CD4-positive, alpha-beta T cell (primary cell): Measurements from ENCODE around the gene RPS19. TPM values are rescaled to one million over a fixed set of nuclear protein-coding genes. Genes with fewer than 3 reads are reported as not detected.
A peak's percentile ranks its signal among the peaks of the same experiment; 100 is the strongest.

Experiments
- ATAC-seq: fragments of 200-7000 bp; cut with Tn5 transposase; one replicate; pipeline ENCODE4 v1.10.0; 2022; ENCODE audit warnings: mild to moderate bottlenecking; ENCODE audit not compliant: poor library complexity
- CTCF ChIA-PET: fragments of 350-600 bp; sonication (Branson Sonifier 250); formaldehyde crosslinking; loops from one replicate; lab custom pipeline; 2021; ENCODE audit warnings: antibody characterized with exemption, inconsistent platforms; lab: Charles Lee
- POLR2A ChIA-PET: fragments of 350-600 bp; sonication (Branson Sonifier 250); formaldehyde crosslinking; loops from one replicate; lab custom pipeline; 2021; ENCODE audit warnings: antibody characterized with exemption, inconsistent platforms; lab: Charles Lee
- DNase-seq, 14 experiments: peaks; one replicate each; pipeline ENCODE4 v3.0.0-alpha.2; 2013 to 2020; ENCODE audit warnings: mixed read lengths in 2 of 14
- H3K27ac ChIP-seq, 2 donors: one replicate each; pipeline versions ENCODE4 v1.5.1 to v1.7.0; 2013; ENCODE audit warnings: low read length in 2 of 2, low read depth in 1 of 2, mild to moderate bottlenecking in 1 of 2
- H3K27me3 ChIP-seq, 2 experiments: 1 replicate in 1 of 2; 2 replicates in 1 of 2; pipeline versions ENCODE4 v1.6.1 to v1.7.0; 2013; ENCODE audit warnings: low read length in 2 of 2, control low read depth in 1 of 2, mild to moderate bottlenecking in 1 of 2, moderate library complexity in 1 of 2; ENCODE audit not compliant: insufficient read depth in 2 of 2, control insufficient read depth in 1 of 2
- H3K36me3 ChIP-seq: one replicate; pipeline ENCODE4 v1.6.1; 2013; ENCODE audit warnings: low read length, control low read depth; ENCODE audit not compliant: insufficient read depth
- H3K4me1 ChIP-seq: one replicate; pipeline ENCODE4 v1.6.1; 2013; ENCODE audit warnings: low read length, control low read depth; ENCODE audit not compliant: insufficient read depth
- H3K4me3 ChIP-seq: one replicate; pipeline ENCODE4 v1.5.1; 2013; ENCODE audit warnings: mild to moderate bottlenecking, low read length, moderate library complexity
- H3K9me3 ChIP-seq, 2 experiments: 1 replicate in 1 of 2; 2 replicates in 1 of 2; pipeline versions ENCODE4 v1.6.1 to v1.7.0; 2013; ENCODE audit warnings: low read length in 2 of 2, mild to moderate bottlenecking in 2 of 2, control low read depth in 1 of 2, moderate library complexity in 1 of 2; ENCODE audit not compliant: control insufficient read depth in 1 of 2, insufficient read depth in 1 of 2
- H3K27ac Mint-ChIP-seq: one replicate; pipeline ENCODE4 v1.8.0; 2020; ENCODE audit warnings: mixed read lengths
- H3K27me3 Mint-ChIP-seq: one replicate; pipeline ENCODE4 v1.8.0; 2021; ENCODE audit warnings: mixed read lengths
- H3K36me3 Mint-ChIP-seq: one replicate; pipeline ENCODE4 v1.8.0; 2021; ENCODE audit warnings: low read depth, mixed read lengths
- H3K4me1 Mint-ChIP-seq: one replicate; pipeline ENCODE4 v1.8.0; 2021; ENCODE audit warnings: low read depth, mixed read lengths
- H3K4me3 Mint-ChIP-seq: one replicate; pipeline ENCODE4 v1.8.0; 2020; ENCODE audit warnings: mild to moderate bottlenecking, mixed read lengths
- H3K9me3 Mint-ChIP-seq: one replicate; pipeline ENCODE4 v1.8.0; 2020; ENCODE audit warnings: mixed read lengths
- intact Hi-C, 2 experiments: fragments of 100-400 bp; cut with DNase I in 1 of 2; cut with micrococcal nuclease in 1 of 2; formaldehyde crosslinking; loops; one replicate each; pipeline versions ENCODE4 v1.15.1 to v1.9.0; 2023 to 2025; cut with DNase I, micrococcal nuclease
- total RNA-seq, 174 experiments: library from RNA in 2 of 174; stranded (reverse) in 2 of 174; gene quantifications; one replicate each; pipeline ENCODE4 v1.2.3 and lab custom pipeline; 2021 to 2026
- TF ChIP-seq, protein P1 (sequence below): fragments of 200-600 bp; IDR thresholded peaks from one replicate; pipeline ENCODE4 v1.8.0; 2022; ENCODE audit warnings: antibody characterized with exemption, mild to moderate bottlenecking

RPS19 gene
- total RNA-seq, 2 experiments from 2014 or later, result 3,668 to 3,697 TPM

- peaks cover 44% of the 10 kb centered on the region for H3K36me3 Mint-ChIP-seq
- H3K4me3 ChIP-seq, result peak overlapping the region; percentile 74
- H3K9me3 ChIP-seq, result no peaks in the 10 kb centered on the region
- no peaks in the 10 kb centered on the region for H3K27me3 ChIP-seq
- ChIA-PET CTCF (interaction anchor here (0.7 to 3.2 kb wide), 19 partner anchors 9 to 175 kb away, joined by 3 to 59 read pairs (median 5); partner anchors contain the start of genes ARHGEF1 and RABAC1), POLR2A (interaction anchor here (0.6 to 3.2 kb wide), 24 partner anchors 13 to 597 kb away, joined by 3 to 184 read pairs (median 6); partner anchors contain the start of genes ARHGEF1, DMAC2, ERFL and HNRNPUL1)
- intact Hi-C loops, result loop anchor here (1.0 to 5.0 kb wide), 7 partner anchors 16 to 468 kb away; partner anchors contain the start of gene MEGF8 (in 1 of the 2)
- no peaks in the 10 kb centered on the region for H3K9me3 Mint-ChIP-seq
- peak overlapping the region; percentile 86 for H3K27ac Mint-ChIP-seq
- H3K4me1 ChIP-seq, result peaks cover 42% of the 10 kb centered on the region
- peak overlapping the region; percentile 89 to 98 for H3K27ac ChIP-seq
- ATAC-seq (no peak), DNase-seq (no peak)
- H3K27me3 Mint-ChIP-seq, result peaks cover 4% of the 10 kb centered on the region
- H3K4me1 Mint-ChIP-seq, result peaks cover 42% of the 10 kb centered on the region
- TF ChIP-seq, protein P1, sequence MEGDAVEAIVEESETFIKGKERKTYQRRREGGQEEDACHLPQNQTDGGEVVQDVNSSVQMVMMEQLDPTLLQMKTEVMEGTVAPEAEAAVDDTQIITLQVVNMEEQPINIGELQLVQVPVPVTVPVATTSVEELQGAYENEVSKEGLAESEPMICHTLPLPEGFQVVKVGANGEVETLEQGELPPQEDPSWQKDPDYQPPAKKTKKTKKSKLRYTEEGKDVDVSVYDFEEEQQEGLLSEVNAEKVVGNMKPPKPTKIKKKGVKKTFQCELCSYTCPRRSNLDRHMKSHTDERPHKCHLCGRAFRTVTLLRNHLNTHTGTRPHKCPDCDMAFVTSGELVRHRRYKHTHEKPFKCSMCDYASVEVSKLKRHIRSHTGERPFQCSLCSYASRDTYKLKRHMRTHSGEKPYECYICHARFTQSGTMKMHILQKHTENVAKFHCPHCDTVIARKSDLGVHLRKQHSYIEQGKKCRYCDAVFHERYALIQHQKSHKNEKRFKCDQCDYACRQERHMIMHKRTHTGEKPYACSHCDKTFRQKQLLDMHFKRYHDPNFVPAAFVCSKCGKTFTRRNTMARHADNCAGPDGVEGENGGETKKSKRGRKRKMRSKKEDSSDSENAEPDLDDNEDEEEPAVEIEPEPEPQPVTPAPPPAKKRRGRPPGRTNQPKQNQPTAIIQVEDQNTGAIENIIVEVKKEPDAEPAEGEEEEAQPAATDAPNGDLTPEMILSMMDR, result no peak
- H3K36me3 ChIP-seq, result peaks cover 30% of the 10 kb centered on the region
- peak overlapping the region; percentile 85 for H3K4me3 Mint-ChIP-seq
Measured at GRCh38 chr19:41859213-41859617, 840 bp upstream of the RPS19 start.

GRCh38 chr19:41860419-41861115, 512 bp downstream of the RPS19 start:
- H3K4me3 ChIP-seq, result peak overlapping the region; percentile 74
- peak overlapping the region; percentile 59 to 89 for H3K27ac ChIP-seq
- intact Hi-C loops, result loop anchor here (1.0 to 2.0 kb wide), 3 partner anchors 13 to 216 kb away; partner anchors contain the start of genes RABAC1 (in 1 of the 2) and ZNF574 (in 1 of the 2)
- DNase-seq, result peak in 3 of 14 experiments; percentile 16 to 41 (median 23)
- Mint-ChIP-seq H3K27me3 (no peaks in the 10 kb centered on the region), H3K27ac (peak overlapping the region; percentile 86), H3K9me3 (no peaks in the 10 kb centered on the region), H3K36me3 (peaks cover 52% of the 10 kb centered on the region), H3K4me3 (peak overlapping the region; percentile 87), H3K4me1 (peaks cover 48% of the 10 kb centered on the region)
- H3K27me3 ChIP-seq, result no peaks in the 10 kb centered on the region
- CTCF ChIA-PET, result interaction anchor here (0.7 to 3.2 kb wide), 15 partner anchors 8 to 559 kb away, joined by 3 to 59 read pairs (median 5); partner anchors contain the start of genes ARHGEF1 and RABAC1
- H3K36me3 ChIP-seq, result peaks cover 43% of the 10 kb centered on the region
- ATAC-seq, result no peak
- TF ChIP-seq, protein P1, result no peak
- POLR2A ChIA-PET, result interaction anchor here (0.8 to 3.2 kb wide), 24 partner anchors 12 to 598 kb away, joined by 3 to 184 read pairs (median 5); partner anchors contain the start of genes ARHGEF1, ERFL, HNRNPUL1 and RABAC1
- peaks cover 56% of the 10 kb centered on the region for H3K4me1 ChIP-seq
- H3K9me3 ChIP-seq, result no peaks in the 10 kb centered on the region

GRCh38 chr19:41861116-41861768, 1.2 kb downstream of the RPS19 start:
- Mint-ChIP-seq H3K4me3 (peak overlapping the region; percentile 87), H3K36me3 (peaks cover 57% of the 10 kb centered on the region)

More at GRCh38 chr19:41861116-41861768, 1.2 kb downstream of the RPS19 start:
- TF ChIP-seq, protein P1, result no peak
- Mint-ChIP-seq H3K9me3 (no peaks in the 10 kb centered on the region), H3K27ac (peak overlapping the region; percentile 86), H3K27me3 (no peaks in the 10 kb centered on the region), H3K4me1 (peaks cover 50% of the 10 kb centered on the region)
- DNase-seq (no peak), ATAC-seq (no peak)
- Histone ChIP-seq H3K36me3 (peaks cover 45% of the 10 kb centered on the region), H3K27ac (peak overlapping the region; percentile 59 to 89), H3K4me1 (peaks cover 61% of the 10 kb centered on the region), H3K27me3 (no peaks in the 10 kb centered on the region), H3K4me3 (peak overlapping the region; percentile 74), H3K9me3 (no peaks in the 10 kb centered on the region)
- ChIA-PET POLR2A (interaction anchor here (0.8 to 3.2 kb wide), 7 partner anchors 11 to 340 kb away, joined by 4 to 184 read pairs (median 19); partner anchors contain the start of gene ARHGEF1), CTCF (interaction anchor here (0.7 to 3.2 kb wide), 4 partner anchors 11 to 108 kb away, joined by 3 to 59 read pairs (median 28); partner anchors contain the start of genes ARHGEF1 and RABAC1)
- intact Hi-C loops, result loop anchor here in 1 of 2 experiments (2.0 kb wide), 2 partner anchors 98 to 216 kb away; partner anchors contain the start of genes RABAC1 and ZNF574
